B cell (primary cell): ENCODE measurements around the gene PACSIN2.

Experiments used
- CTCF ChIP-seq: fragments of 200-600 bp; IDR thresholded peaks from one replicate; pipeline ENCODE4 v1.8.0; 2022; ENCODE audit warnings: antibody characterized with exemption, mild to moderate bottlenecking
- EZH2 ChIP-seq: IDR thresholded peaks from 2 replicates; pipeline ENCODE4 v1.6.1; 2012; ENCODE audit warnings: borderline replicate concordance, low read depth, mild to moderate bottlenecking, moderate library complexity, low read length; ENCODE audit not compliant: insufficient read depth, poor library complexity, severe bottlenecking

GRCh38 chr22:43014316-43014868 is 557 bp downstream of the PACSIN2 start:
- no peak for TF ChIP-seq CTCF
- TF ChIP-seq EZH2, result no peak
